Measurements from ENCODE around the gene TUBB4B.

TUBB4B gene

DNA sequence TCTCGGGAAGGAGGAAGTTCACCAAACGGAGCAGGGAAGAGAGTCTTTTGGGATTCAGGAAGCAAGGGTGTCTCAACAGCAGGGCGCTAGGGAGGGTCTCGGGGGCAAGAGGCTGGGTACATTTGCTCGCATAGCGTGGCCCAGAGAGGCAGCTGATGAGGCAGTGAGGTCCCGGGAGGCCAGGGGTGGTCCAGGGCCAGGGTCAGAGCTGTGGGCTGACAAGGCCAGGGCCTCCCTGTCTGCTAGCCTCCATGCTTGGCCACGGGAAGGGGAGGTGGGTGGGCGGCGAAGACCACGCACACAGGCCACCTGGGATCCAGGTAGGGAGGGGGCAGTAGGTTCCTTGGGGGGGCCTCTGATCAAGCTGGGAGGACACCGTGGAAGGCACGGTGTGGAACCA is 29.6 kb upstream of the TUBB4B start:
- TF ChIP-seq TAF1 (IDR thresholded peaks at IDR 0.05; ENCODE audit: borderline replicate concordance, insufficient read depth, low read length), result no peak
- no peak for TF ChIP-seq REST (IDR thresholded peaks at IDR 0.05; ENCODE audit: insufficient read depth in 1 of 2, low read depth in 2 of 2, low read length in 2 of 2)
- TF ChIP-seq FOXP2 (optimal IDR thresholded peaks at IDR 0.05; ENCODE audit: borderline replicate concordance, extremely low read depth, extremely low read length, insufficient read depth), result no peak
- no peak for TF ChIP-seq SIN3A (IDR thresholded peaks at IDR 0.05; ENCODE audit: borderline replicate concordance, insufficient read depth, low read length)
- TF ChIP-seq POLR2AphosphoS5 (IDR thresholded peaks at IDR 0.05; ENCODE audit: low read depth, low read length), result no peak

DNA sequence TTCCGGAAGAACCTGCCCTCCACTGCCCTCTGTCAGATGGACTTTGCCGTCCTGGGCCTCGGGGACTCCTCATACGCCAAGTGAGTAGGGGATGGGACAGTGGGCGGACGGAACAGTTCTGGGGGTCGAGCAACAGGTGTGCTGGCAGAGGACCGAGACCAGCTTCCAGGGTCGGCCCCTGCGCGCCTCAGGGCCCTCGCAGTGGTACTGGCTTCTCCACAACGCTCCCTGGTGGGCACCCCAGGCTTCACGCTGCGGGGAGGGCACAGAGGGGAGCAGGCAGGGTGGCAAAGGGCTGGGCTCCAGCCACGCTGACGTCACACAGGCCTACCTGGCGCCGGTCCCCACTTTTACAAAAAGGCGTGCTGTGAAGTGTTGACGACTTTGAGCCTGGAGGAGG is 28.6 kb upstream of the TUBB4B start:
- TF ChIP-seq SIN3A (IDR thresholded peaks at IDR 0.05; ENCODE audit: borderline replicate concordance, insufficient read depth, low read length) (no peak), REST (IDR thresholded peaks at IDR 0.05; ENCODE audit: insufficient read depth in 1 of 2, low read depth in 2 of 2, low read length in 2 of 2) (no peak)

- TF ChIP-seq FOXP2 (optimal IDR thresholded peaks at IDR 0.05; ENCODE audit: borderline replicate concordance, extremely low read depth, extremely low read length, insufficient read depth) (no peak), TAF1 (IDR thresholded peaks at IDR 0.05; ENCODE audit: borderline replicate concordance, insufficient read depth, low read length) (no peak), POLR2AphosphoS5 (IDR thresholded peaks at IDR 0.05; ENCODE audit: low read depth, low read length) (no peak)
Observed at GRCh38 chr9:137213160-137214060, 27.7 kb upstream of the TUBB4B start.

GRCh38 chr9:137214620-137215019 is 26.5 kb upstream of the TUBB4B start:
- TF ChIP-seq FOXP2 (optimal IDR thresholded peaks at IDR 0.05; ENCODE audit: borderline replicate concordance, extremely low read depth, extremely low read length, insufficient read depth) (no peak), REST (IDR thresholded peaks at IDR 0.05; ENCODE audit: insufficient read depth in 1 of 2, low read depth in 2 of 2, low read length in 2 of 2) (no peak), SIN3A (IDR thresholded peaks at IDR 0.05; ENCODE audit: borderline replicate concordance, insufficient read depth, low read length) (no peak), TAF1 (IDR thresholded peaks at IDR 0.05; ENCODE audit: borderline replicate concordance, insufficient read depth, low read length) (no peak), POLR2AphosphoS5 (IDR thresholded peaks at IDR 0.05; ENCODE audit: low read depth, low read length) (no peak)

DNA sequence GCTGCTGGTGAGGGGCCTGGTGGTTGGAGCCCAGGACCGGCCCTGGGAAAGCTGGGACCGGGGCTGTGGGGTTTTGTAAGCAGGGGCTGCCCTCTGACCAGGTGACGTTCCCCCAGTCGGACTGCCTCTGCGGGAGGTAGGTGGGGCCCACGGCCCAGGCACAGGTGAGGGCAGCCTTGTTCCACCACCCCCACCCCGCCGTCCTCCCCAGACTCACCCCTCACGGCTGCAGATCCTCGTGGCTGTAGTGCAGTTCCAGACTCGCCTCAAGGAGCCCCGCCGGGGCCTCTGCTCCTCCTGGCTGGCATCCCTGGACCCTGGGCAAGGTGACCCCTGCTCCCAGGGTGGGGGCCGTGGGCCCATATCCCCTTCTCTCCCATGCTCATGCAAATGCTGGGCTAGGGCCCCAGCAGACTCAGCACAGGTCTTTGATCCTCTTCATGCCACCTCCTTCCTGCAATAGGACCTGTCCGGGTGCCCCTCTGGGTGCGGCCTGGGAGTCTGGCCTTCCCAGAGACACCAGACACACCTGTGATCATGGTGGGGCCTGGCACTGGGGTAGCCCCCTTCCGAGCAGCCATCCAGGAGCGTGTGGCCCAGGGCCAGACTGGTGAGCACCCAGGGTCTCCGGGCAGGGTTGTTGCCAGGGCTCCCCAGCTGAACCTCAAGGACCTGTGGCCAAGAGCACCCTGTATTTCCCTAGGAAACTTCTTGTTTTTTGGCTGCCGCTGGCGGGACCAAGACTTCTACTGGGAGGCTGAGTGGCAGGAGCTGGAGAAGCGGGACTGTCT is 25.7 kb upstream of the TUBB4B start:
- no peak for TF ChIP-seq REST (IDR thresholded peaks at IDR 0.05; ENCODE audit: insufficient read depth in 1 of 2, low read depth in 2 of 2, low read length in 2 of 2)

Data from PFSK-1 (cell line).